ENCODE measurements around the gene IFNAR2.

The IFNAR2 gene

GRCh38 chr21:33199100-33199464 is 30.7 kb upstream of the IFNAR2 start:
- TF ChIP-seq ZFP41 (tag by site-specific recombination; IDR thresholded peaks at IDR 0.05; ENCODE audit: borderline replicate concordance): no peak
- TF ChIP-seq ZEB2 (tag by site-specific recombination; IDR thresholded peaks at IDR 0.05): no peak
- no peak for TF ChIP-seq KLF8 (tag by site-specific recombination; IDR thresholded peaks at IDR 0.05)
- TF ChIP-seq ZNF639 (tag by site-specific recombination; IDR thresholded peaks at IDR 0.05): no peak
- no peak for TF ChIP-seq ZFHX2 (tag by site-specific recombination; conservative IDR thresholded peaks at IDR 0.05)
- no peak for TF ChIP-seq PRDM2 (tag by site-specific recombination; IDR thresholded peaks at IDR 0.05; ENCODE audit: borderline replicate concordance)
- no peak for TF ChIP-seq ZFP37 (tag by site-specific recombination; IDR thresholded peaks at IDR 0.05)
- no peak for TF ChIP-seq ZNF211 (tag by site-specific recombination; IDR thresholded peaks at IDR 0.05; ENCODE audit: low read depth)
- TF ChIP-seq ZNF324 (tag by site-specific recombination; IDR thresholded peaks at IDR 0.05): no peak
- no peak for TF ChIP-seq ZNF596 (tag by site-specific recombination; IDR thresholded peaks at IDR 0.05)
- Histone ChIP-seq H3K27ac (ENCODE audit: extremely low read depth, low read depth, low read length) (no peak overlapping the region), H3K4me1 (ENCODE audit: control insufficient read depth, insufficient read depth, low read length) (no peaks in the 10 kb centered on the region), H3K36me3 (ENCODE audit: control insufficient read depth in 2 of 2, insufficient read depth in 1 of 2, low read length in 2 of 2) (no peaks in the 10 kb centered on the region), H3K9me3 (ENCODE audit: control insufficient read depth, insufficient read depth, low read depth, low read length) (no peaks in the 10 kb centered on the region), H3K4me3 (ENCODE audit: low read depth, low read length) (no peak overlapping the region)
- ChIA-PET POLR2A (no interaction called here), CTCF (interaction anchor here (0.6 to 4.2 kb wide), 17 partner anchors 9 to 760 kb away, joined by 3 to 60 read pairs (median 4); no protein-coding TSS in a partner anchor)

- ChIA-PET CTCF (interaction anchor here (0.6 to 1.1 kb wide), 31 partner anchors 8 to 543 kb away, joined by 3 to 48 read pairs (median 4); partner anchors contain the start of genes DNAJC28, IFNAR1 and TMEM50B), POLR2A (interaction anchor here (0.5 to 0.8 kb wide), 6 partner anchors 87 to 384 kb away, joined by 3 to 4 read pairs (median 4); partner anchors contain the start of gene IFNAR1)
- Histone ChIP-seq H3K4me3 (ENCODE audit: low read depth, low read length) (no peak overlapping the region), H3K4me1 (ENCODE audit: control insufficient read depth, insufficient read depth, low read length) (no peaks in the 10 kb centered on the region), H3K27ac (ENCODE audit: extremely low read depth, low read depth, low read length) (no peak overlapping the region), H3K36me3 (ENCODE audit: control insufficient read depth in 2 of 2, insufficient read depth in 1 of 2, low read length in 2 of 2) (no peaks in the 10 kb centered on the region), H3K9me3 (ENCODE audit: control insufficient read depth, insufficient read depth, low read depth, low read length) (no peaks in the 10 kb centered on the region)
- TF ChIP-seq KLF17 (tag by site-specific recombination; IDR thresholded peaks at IDR 0.05): no peak
- TF ChIP-seq TSHZ1 (tag by site-specific recombination; IDR thresholded peaks at IDR 0.05; ENCODE audit: borderline replicate concordance): no peak
- TF ChIP-seq ZNF239 (tag by site-specific recombination; IDR thresholded peaks at IDR 0.05): no peak
- TF ChIP-seq RBAK (tag by site-specific recombination; IDR thresholded peaks at IDR 0.05): no peak
- no peak for TF ChIP-seq ZNF292 (tag by site-specific recombination; IDR thresholded peaks at IDR 0.05; ENCODE audit: borderline replicate concordance, low read depth)
- TF ChIP-seq ZNF48 (tag by site-specific recombination; IDR thresholded peaks at IDR 0.05): no peak
- no peak for TF ChIP-seq ZSCAN5A (tag by site-specific recombination; IDR thresholded peaks at IDR 0.05)
- TF ChIP-seq ZNF529 (tag by site-specific recombination; IDR thresholded peaks at IDR 0.05; ENCODE audit: insufficient replicate concordance): no peak
- TF ChIP-seq ZNF560 (tag by site-specific recombination; IDR thresholded peaks at IDR 0.05; ENCODE audit: borderline replicate concordance): no peak
Observed at GRCh38 chr21:33199516-33200217, 30.1 kb upstream of the IFNAR2 start.
